Measurements from ENCODE around the gene SCN8A. TPM values are rescaled to one million over a fixed set of nuclear protein-coding genes. Genes with fewer than 3 reads are reported as not detected.

SCN8A gene
- total RNA-seq, 1 donor from 2014 or later = under 0.01 TPM

DNA sequence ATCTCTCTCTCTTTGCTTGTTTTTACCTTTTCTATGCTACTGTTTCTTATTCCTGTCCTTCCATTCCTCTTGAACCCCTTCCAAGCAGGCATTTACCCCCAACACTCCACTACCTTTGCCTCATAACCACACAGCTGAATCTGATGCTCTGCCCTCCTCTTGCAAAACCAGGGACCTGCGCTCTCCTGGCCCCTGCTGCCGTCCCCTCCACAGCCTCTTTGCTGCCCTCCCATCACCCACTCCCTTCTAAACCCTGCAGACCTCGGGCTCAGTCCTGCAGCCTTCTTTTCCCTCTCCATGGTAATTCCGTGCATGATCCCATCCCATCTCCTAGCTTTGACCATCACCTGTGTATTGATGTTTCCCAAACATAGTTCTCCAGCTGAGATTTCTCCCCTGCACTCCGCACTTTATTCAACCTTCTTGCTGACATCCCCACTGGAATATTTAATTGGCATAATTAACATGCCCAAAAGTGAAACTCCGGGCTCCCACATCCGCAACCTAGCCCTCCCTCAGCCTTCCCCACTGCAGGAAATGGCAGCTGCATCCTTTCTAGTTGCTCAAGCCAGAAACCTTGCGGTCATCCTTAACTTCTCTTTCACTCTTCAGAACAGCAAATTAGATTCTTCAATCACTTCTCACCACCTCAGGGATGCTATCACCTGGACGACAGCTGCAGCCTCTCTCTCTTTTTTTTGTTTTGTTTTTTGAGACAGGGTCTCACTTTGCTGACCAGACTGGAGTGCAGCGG is 241.5 kb downstream of the SCN8A start:
- DNase-seq (ENCODE audit: low read depth in 2 of 2) = peak in 1 of 2 donors; percentile 76

DNA sequence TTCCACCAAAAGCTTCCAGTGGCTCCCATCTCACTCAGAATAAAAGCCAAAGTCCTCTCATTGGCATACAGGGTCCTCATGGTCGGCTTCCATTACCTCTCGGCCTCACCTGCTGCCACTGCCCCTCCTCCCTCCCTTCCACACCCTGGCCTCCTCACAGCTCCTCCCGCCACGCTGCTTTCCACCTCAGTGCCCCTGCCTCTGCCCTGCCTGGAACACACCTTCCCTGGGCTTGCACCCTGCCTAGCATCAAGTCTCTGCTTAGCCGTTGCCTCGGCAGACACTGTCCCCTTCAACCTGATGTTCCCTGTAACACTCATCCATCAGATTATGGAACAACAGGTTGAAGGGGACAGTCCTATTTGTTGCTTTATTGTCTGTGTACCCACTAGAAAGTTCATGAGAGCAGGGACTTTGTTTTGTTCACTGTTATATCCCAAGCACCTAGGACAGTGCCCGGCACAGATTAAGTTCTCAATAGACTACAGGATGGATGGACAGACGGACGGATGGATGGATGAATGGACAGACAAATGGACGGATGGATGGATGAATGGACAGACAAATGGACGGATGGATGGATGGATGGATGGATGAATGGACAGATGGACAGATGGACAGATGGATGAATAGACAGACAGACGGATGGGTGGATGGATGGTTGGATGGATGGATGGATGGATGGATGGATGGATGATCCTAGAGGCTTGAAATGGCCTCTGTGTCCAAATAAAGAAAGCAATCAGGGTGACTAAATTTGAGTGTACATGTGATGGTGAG is 242.6 kb downstream of the SCN8A start:
- DNase-seq (ENCODE audit: low read depth in 2 of 2) = no peak

DNA sequence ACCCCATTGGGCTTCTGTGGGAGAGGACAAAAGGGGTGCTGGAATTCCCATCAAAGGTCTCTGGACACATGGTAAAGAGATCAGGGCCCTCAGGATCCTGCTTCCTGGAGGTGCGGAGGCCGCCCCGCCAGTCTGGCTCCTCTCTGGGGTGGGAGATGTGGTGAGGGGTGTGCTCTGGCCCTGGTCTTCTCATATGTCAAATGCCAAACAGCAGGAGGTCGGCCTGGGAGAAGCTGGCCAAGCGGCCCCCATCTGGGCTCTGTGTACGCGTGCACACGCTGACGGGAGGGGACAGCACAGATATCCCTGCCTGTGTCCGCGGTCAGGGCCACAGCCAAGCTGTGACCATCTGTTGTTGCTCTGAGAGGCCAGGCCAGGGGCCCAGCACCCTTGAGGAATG is 243.4 kb downstream of the SCN8A start:
- DNase-seq (ENCODE audit: low read depth in 2 of 2) = no peak

DNA sequence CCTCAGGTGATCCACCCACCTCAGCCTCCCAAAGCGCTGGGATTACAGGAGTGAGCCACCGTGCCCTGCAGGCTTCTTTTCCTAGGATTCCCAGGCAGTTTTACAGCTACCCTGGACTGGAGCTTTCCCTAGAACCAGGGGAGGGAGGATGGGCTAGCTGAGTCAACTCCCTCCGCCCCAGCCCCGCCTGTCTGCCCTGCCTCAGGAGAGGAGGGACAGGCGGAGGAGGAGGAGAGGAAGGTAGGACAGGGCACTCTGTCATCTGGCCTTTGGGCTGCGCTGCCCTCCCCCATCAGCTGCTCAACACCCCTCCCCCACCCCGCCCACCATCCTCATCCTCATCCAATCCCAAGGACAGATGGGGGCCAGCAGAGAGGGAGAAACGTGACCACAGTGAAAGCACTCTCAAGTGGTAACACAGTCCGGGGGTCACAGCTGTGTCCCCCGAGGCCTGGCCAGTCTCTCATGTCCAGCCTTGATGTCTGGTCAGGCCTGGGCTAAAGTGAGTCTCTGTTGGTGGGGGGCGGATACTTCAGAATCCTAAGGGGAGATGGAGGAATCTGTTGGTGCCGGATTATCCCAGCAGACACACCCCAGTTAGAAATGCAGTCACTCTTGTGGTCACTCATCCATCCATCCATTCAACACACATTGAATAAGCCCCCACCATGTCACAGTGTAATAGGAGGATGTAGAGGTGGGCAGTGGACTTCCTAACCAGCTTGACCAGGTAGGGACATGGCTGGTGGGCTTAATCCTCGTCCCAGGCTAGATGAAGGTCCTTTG is 245.2 kb downstream of the SCN8A start:
- DNase-seq (ENCODE audit: low read depth in 2 of 2) = no peak

DNA sequence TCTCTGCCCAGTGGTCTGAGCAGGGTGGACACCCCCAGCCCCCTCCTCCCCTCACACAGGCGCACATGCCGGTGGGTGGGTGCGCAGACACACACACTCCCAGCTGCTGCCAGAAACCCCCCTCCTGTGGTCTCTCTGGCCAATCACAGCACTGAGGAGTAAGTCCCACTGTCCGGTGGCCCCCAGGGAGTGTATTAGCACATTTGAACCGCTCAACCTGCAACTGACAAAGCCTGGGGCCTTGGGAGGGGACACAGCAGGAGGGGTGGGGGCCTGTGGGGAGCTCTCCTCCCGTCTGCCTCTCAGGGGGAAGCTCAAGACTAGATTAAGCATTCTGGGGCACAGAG is 245.8 kb downstream of the SCN8A start:
- no peak for DNase-seq (ENCODE audit: low read depth in 2 of 2)

DNA sequence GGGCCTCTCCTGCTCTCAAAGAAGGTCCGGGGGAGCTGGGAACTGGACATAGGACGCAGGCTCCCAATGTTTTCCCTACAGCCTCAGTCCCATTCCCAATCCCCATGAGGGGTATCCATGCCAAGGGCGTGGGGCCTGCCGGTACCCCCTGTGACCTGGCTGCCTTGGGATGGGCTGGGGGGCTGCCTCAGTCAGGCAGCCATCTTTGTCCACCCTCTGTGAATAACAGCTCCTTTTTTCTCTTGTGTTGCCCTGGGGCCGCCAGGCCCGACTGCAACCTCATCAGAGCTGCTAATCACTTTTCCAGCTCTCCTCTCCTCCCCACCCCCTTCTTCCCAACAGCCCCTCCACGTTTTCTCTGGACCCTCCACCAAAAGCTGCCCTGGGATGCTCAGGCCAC is 246.3 kb downstream of the SCN8A start:
- DNase-seq (ENCODE audit: low read depth in 2 of 2) = no peak

DNA sequence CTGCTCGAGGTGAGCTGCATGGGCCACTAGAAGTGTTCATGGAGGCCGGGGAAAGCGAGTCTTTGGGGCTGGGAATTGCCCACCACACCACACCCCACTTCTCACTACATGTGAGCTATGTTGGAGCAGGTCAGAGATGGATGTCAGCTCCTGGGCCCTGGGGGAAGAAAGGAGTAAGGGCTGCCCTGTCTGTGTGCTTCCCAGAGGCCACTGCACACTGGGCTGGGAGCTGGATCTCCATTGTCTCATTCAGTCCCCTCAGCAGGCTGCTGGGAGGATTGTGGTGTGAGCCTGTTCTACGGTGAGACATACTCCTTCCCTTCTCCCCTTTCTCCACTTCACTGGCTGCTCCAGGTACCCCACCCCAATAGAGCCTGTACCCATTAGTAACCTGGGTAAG is 247.0 kb downstream of the SCN8A start:
- DNase-seq (ENCODE audit: low read depth in 2 of 2) = no peak

DNA sequence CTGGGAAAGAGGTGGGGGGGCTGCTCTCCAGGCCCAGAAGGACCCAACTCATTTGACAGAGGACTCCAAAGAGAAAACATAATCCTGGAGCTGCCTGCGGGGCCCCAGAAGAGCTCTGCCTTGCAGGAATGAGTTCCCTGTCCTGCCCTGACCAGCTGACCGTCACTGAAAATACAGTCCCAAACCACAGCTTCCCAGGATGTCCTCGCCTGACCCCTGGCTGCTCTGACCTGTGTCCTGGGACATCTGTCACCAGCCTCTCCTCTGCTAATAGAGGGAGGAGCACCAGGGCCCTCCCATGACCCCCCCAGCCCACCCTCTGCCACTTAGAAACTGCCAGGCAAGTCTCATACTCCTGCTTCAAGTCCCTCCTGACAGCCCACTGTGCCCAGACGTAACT is 247.7 kb downstream of the SCN8A start:
- DNase-seq (ENCODE audit: low read depth in 2 of 2) = no peak

DNA sequence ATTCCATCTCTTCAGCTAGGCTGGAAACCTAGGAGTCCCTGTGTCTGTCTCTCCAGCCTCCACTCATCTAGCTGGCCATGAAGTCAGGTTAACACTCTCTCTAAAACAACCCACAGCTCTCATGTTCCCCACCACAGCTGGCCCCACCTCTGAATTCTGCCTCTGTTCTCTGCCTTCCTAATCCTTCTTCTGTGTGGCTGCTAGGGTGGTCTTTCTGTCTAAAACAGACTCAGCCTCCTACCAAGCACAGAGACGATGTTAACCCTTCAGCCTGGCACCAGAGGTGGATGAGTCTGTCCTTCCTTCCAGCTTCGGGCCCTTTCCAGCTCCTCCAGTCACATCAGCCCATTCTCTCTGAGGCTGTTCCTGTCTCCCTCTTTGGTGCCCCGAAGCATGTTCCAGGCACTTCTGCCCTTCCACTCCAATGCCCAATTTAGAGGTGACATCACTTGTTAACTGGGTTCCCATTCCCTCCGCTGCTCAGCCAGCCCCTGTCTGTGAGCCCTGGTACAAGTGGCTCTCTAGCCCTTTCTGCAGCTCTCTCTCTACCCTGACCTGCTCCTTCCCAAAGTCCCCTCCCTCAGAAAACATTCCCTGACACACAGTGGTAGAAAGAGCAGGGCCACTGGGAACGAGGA is 248.4 kb downstream of the SCN8A start:
- no peak for DNase-seq (ENCODE audit: low read depth in 2 of 2)

DNA sequence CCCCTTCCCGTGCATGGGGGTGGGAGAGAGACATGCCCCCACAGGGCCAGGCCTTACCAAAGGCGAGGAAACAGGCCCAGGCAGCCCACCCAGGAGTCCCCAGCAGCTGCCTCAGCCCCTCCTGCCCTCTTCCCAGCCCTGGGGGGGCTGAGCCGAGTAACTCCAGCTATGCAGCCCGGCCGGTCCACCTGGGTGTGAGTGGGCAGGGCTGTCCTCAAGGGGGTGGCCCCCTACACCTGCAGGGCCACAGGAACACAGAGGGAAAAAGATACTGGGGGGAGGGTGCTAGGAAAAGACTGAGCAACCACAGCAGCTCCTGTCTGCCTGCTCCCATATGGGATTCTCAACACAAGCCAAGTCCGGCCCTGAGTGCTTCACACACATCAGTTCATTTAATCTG is 249.9 kb downstream of the SCN8A start:
- DNase-seq (ENCODE audit: low read depth in 2 of 2) = no peak

DNA sequence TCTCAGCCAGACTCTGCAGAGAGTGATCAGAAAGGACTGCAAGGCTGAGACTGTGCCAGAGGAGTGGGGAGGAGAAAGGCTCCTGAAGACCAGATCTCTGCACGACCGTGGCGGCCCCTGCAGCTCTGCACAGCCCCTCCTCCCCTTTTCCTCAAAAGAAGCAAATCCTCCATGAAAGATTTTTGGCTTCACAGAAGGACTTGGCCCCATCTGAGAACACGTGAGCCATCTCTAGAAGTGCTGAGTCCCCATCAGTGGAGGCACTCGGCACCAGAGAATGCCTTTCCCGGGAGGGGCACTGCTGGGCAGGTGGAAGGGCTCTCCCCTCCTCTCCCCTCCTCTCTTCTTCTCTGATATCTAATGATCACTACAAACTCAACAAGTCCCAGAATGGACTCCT is 250.7 kb downstream of the SCN8A start:
- DNase-seq (ENCODE audit: low read depth in 2 of 2) = no peak

DNA sequence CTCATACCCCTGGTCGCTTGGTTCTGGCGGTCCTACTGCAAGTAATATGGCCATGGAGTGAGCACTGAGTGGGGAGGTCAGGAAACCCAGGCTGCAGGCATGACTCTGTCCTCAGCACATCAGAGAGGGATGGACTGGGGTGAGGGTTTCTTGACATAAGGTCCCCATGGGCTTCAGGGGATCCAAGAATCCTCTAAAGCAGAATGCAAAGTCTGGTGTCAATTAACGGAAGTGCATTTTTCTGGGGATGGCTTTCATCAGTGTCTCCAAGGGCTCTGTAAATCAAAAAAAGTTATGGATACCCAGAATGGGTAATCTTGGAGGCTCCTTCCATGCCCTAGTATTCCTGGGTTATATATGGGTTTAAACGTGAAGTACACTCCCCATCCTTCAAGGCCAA is 253.8 kb downstream of the SCN8A start:
- no peak for DNase-seq (ENCODE audit: low read depth in 2 of 2)

DNA sequence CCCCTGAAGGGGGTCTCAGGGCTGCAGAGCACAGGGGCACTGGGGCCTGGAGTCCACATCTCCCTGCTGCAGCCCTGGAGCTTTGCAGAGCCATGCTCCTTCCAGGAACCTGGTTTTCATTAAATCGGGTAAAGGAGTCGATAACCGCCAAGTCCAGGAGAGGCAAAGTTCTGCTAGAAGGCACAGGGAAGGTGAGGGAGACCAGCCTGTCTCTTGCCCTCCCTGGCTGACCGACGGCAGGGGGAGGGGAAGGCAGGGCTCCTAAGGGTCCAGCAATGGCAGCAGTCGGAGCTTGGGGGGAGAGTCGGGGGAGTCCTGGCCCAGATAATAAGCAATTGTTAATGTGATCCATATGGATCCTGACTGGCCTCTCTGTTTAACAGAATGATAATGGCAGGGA is 254.4 kb downstream of the SCN8A start:
- DNase-seq (ENCODE audit: low read depth in 2 of 2) = no peak

DNA sequence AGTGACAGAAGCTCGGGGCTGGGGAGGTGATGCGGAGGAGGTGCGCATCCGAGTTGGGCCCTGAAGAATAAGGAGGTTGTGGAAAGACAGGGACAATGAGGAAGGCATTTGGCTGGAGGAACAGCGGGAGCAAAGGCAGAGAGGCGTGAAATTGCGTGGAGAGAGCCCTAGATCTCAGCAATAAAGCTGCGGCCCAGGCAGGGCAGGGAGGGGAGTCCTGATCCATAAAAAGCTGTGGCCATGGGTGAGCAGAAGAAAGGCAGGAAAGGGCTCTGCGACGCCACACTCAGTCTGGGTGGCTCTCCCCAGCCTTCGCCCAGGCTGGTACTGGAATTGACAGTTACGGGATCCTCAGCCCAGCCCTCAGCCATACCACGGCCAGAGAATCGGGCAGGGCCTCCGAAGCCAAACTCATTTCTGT is 255.2 kb downstream of the SCN8A start:
- DNase-seq (ENCODE audit: low read depth in 2 of 2) = no peak

DNA sequence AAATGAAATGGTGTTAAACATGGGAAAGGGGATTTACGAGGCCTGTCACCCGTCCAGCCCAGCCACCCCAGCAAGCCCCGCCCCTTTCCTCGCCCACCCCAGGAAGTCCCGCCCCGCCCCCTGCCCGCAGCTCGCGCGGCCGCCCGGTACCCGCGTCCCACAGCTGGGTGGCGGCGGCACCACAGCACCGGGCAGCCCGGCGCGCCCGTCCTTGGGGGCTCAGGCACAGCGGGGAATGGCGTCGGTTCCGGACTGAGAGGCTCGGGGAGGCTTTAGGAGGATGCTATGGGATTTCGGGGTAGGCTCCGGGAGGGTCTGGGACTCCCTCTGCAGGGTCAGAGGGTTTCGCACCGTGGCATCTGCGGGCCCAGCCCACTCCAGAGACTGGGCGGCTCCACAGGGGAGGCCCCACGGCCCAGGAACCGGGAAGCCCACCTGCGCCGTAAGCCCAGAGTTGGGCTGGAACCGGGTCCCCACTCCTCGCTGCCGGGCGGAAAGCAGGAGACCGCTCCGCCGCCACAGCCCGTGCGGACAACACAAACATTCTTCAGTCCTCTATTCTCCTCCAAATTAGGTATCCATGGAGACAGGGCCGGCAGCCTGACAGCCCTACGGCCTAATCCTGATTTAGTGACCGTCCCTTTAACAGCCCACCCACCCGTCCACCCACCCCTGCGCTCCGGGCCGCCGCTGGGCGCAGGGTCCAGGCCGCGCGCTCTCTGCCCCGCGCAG is 256.0 kb downstream of the SCN8A start:
- DNase-seq (ENCODE audit: low read depth in 2 of 2) = peak in 1 of 2 donors; percentile 79

DNA sequence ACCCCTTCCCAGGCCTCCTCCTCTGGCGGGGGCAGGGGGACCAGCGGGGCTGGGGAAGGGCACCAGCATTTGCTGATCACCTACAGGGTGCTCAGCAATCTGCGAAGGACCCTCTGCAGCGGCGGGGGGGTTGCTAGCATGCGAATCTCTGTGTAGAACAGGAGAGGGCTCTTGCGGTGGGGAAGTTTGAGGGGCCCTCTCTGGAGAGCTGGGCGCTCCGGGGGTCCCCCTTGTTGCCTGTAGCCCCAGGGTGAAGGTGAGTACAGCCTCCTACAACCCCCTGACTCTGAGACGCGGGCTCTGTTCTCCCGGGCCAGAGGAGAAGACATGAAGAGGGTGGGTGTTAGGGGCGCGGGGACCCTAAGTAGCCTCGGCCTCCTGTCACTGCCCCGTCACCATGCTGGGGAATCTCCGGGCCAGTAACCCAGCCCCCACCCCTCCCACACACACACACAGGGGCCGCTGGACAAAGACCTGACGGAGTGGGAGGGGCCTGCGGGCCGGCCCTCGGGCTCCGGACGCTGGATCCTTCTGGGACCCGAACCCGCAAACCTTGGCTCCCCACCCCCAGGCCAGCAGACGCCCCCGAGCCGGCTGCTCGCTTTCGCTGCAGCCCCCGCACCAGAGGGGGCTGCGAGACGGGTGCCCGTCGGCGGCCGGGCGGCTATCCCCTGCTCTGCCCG is 256.8 kb downstream of the SCN8A start:
- DNase-seq (ENCODE audit: low read depth in 2 of 2) = peak in 1 of 2 donors; percentile 69

DNA sequence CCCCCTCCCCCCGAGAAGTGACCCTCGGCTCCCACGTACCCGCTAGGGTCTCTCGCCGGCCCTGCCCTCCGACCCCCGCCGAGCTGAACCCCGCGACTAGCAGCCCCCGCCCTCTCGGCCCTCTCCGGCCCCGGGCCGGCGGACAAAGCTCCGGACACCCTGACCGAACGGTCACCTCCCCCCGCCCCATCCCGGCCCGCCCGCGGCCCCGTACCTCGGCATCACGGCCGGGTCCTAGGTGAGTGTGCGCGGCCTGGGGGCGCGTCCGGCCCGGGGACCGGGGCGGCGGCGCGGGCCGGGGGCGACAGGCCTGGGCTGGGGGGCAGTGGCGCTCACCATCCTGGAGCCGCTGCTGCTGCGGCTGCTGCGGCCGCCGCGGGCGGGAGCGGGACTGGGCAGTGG is 257.3 kb downstream of the SCN8A start, which contains the start of gene FIGNL2:
Gene FIGNL2, minus strand, starts transcription at position 393 of the 402 bp plus-strand sequence. CDS start 26,305 bp downstream, outside the sequence.
- no peak for DNase-seq (ENCODE audit: low read depth in 2 of 2)

DNA sequence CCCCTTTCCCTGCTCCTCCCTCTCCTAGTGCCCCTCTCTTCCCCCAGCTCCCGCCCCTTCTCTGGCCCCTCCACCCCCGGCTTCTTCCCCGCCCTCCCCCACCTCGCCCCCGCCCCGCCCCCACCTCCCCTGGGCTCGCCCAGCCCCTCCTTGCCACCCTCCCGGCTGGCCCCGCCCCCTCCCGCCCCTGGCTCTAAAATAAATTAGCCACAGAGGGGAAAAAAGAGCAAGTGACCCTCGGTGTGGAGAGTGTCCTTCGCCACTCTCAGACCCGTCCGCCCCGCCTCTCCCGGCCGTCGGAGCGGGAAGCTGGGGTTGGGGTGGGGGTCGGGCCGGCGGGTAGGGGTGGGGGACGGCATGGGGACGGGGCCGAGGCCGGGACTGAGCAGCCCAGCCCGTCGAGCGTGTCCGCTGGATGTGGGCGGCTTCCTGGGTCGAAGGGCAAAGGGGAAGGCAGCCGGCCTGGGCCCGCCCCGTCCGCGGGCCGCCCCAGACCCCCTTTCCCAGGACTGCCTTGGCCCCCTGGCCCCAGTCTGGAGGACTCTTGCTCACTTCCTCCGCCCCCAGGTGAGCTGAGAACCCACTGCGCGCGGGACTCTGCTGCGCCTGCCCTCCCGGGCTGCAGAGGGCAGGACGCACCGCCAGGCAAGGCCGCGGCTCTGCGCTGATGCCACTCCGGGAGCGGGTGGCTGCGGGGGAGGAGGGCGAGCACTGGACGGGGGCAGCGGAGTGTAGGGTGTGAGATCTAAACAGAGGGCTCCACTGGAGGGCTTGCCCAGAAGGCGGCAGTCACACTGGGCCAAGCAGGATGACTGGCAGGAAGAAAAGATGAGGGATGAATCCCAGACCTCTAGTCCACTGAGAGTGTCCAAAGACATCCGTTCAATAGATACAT is 258.1 kb downstream of the SCN8A start:
- peak in 1 of 2 donors; percentile 56 for DNase-seq (ENCODE audit: low read depth in 2 of 2)

All from lung microvascular endothelial cell (primary cell).